Fibroblast of the conjunctiva (primary cell): Measurements from ENCODE around the gene BHLHE41.
A peak's percentile ranks its signal among the peaks of the same experiment; 100 is the strongest.

ENCODE experiments used
- DNase-seq: peaks from one replicate; pipeline ENCODE4 v3.0.0-alpha.2; 2010; ENCODE audit warnings: low read depth

BHLHE41 gene

DNA sequence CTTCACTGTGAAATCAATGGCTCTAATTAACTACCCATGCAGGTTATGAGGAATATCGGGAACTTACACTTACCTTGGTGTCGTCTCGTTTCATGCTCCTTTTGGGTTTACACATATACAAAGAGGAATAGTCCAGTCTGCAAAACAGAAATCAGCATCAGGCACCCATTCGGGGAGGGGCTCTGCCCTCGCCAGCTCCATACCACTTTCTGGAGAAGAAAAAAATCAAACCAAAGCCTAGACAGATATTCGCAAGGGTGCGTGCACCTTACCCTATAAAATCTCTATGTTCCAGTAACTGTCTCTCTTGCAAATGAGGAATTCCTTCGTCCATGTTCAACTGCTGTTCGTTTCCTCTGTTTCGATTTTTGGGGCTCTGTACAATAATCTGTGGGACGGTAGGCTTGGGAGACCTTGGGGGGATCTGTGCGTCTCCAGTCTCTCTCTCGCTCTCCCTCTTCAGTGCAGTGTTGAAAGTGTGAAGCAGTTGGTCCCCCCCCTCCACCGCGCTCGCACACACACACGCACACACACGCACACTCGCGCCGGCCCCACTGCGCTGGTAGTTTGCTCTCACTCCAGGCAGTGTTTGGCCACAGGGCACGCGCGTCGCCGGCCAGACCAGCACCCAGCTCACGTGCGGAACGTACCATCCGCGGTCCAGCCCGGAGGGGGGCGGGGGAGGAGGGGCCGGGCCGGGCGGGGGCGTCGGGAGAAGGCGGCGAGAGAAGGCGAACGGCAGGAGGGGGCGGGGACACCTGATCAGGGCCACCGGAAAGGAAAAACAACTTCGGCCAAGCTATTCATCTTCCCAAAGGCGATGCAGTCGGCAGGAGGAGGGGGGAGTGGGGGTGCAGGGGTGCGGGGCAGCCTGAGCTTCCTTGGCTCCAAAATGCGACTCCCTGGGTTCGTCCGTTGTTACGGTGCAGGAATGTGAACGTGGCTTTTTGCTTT is at the start of gene BHLHE41:
BHLHE41 (minus strand) TSS at position 592 of the 954 bp plus-strand sequence; CDS start at position 334, 258 bp downstream.
- no peak for DNase-seq

GRCh38 chr12:26172946-26173552 is 48.2 kb upstream of the BHLHE41 start:
- DNase-seq: no peak

- no peak for DNase-seq
Measured at GRCh38 chr12:26172539-26172938, 47.7 kb upstream of the BHLHE41 start.

DNA sequence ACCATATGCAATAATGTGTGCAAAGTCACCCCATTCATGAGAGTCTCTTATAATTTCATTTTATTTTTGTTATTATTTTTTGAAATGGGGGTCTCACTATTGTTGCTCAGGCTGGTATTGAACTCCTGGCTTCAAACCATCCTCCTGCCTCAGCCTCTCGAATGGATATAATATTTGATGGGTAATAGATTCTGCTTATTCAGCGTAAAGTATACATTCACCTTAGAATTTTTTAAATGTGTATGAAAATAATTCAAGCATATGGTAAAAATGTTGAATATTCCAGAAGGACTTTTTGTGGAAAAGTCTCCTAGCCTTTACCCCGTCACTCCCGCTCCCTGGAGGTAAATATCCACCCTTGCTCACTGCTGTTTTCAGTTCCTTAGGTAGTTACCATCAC is 47.2 kb upstream of the BHLHE41 start:
- DNase-seq: no peak

- no peak for DNase-seq
Measured at GRCh38 chr12:26164118-26164517, 39.3 kb upstream of the BHLHE41 start.

GRCh38 chr12:26162905-26163304 is 38.1 kb upstream of the BHLHE41 start:
- no peak for DNase-seq

DNA sequence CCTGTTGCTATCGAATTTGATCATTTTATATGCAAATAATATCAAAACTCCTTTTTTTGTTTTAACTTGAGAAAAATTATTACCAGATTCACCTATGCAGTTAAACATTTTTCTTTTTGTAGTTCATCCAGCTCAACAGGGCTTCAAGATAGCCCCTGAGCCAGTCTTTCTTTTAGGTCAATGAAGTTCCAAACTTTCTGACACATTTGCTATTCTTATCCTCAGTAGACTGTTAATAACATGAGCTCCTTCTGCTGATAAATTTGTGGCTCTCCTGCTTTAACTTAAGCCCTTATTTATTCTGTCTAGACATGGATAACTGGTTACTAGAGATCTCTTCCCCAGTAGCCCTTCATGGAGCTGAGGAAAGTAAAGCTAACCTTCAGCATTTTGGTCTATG is 37.3 kb upstream of the BHLHE41 start:
- no peak for DNase-seq

- DNase-seq: no peak
Measured at GRCh38 chr12:26158078-26158764, 33.4 kb upstream of the BHLHE41 start.

DNA sequence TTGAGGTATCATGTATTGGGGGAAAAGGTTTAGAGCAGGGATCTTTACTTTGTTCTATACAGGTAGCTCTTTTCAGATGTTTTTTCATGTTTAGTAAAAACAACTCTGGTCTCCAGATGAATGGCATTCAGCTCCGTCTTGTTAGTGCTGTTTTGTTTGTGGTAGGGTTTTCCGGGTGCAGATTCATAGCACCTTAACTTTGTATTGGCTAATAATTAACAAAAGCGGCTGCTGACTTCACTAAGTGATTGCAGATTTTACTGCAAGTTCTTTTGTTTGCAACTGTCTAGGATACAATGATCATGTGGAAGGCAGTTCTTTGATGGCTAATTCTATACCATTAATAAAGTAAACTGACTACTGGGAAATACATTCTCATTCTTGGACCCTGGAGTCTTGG is 32.2 kb upstream of the BHLHE41 start:
- no peak for DNase-seq

- no peak for DNase-seq
Measured at GRCh38 chr12:26156201-26156871, 31.5 kb upstream of the BHLHE41 start.

DNA sequence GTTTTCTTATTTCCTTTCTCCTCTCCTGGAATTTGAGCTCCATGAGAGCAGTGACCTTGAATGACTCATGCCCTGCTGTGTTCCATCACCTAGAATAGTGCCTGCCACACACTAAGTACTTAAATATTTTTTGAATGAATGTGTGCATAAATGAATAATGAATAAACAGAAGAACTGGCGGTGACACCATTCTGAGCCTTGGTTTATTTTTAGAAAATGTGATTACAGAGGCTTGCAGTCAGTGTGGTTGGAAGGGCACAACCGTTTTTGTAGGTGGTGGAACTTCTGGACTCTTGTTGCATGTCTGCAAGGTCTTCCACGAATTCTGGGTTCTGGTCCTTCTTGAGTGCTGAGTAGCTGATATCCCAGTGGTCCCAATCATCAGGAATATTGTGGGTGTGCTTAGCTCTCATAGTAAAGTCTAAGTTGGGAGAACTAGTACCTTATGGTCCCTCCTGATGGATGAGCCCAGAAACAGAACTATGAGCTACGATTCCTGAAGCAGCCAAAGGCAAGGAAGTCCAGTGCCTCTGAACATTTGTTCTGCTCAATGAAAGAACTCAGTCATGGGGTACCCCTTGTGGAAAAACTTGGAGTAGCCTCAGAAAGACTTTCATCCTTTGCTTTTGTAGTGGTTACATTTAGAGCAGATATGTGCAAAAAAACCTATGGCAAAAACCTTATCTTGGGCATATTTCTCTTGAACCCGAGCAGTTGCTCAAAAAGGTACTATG is 28.8 kb upstream of the BHLHE41 start:
- DNase-seq: peak; percentile 74

- no peak for DNase-seq
Measured at GRCh38 chr12:26152507-26153102, 27.8 kb upstream of the BHLHE41 start.

DNA sequence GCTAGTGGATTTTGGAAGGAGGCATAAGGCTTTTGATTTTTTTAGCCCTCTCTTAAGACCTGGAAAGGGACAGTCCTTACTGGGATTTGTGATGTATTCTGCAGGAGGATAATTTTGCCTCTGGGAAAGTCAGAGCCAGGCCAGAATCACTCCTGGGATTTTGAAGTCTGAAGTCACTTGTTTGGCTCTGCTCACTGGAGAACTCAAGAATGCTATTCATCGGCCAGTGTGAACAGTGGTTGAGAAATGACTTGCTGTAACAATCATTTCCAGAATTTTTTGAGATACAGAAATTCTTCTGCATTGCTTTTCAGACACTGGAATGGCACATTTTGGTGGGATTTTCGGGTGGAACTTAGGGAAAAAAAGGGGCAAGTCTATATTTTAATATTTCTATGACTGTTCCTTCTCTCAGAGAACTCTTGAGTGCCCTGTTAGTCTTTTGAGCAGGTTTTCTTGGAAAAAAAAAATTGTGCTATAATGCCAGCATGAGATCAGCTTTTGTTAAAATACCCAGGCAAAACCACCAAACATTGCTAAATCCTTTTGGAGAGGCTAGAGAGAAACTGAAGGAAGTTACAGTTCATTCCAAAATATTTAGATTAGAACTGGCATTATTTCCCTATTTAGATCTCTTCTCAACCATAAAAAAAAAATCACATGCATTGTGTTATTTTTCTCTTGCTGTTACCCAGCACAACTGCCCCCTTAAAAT is 26.1 kb upstream of the BHLHE41 start:
- DNase-seq: no peak

- no peak for DNase-seq
Measured at GRCh38 chr12:26149968-26150500, 25.2 kb upstream of the BHLHE41 start.

DNA sequence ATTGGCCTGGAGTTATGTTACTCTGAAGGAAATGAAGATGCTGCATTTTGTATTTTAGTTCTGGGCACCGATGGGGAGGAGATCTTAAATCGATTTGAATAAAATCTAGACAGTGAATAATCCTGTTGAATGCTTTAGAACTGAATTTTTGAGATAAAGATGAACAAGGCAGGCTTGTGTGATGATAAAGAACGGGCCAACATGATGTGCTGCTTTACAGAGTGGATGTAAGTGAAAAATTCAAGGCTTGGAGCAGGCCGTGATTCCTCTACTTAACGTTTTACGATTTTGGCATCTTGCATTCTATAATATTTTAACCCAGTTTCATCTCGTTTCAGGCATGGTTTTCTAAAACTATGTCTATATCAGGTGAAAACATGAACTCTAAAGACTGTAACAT is 23.5 kb upstream of the BHLHE41 start:
- DNase-seq: no peak

- no peak for DNase-seq
Measured at GRCh38 chr12:26143291-26143690, 18.5 kb upstream of the BHLHE41 start.

GRCh38 chr12:26138860-26139259 is 14.0 kb upstream of the BHLHE41 start:
- no peak for DNase-seq

GRCh38 chr12:26136688-26137087 is 11.9 kb upstream of the BHLHE41 start:
- DNase-seq: no peak

GRCh38 chr12:26135571-26135970 is 10.7 kb upstream of the BHLHE41 start:
- no peak for DNase-seq

DNA sequence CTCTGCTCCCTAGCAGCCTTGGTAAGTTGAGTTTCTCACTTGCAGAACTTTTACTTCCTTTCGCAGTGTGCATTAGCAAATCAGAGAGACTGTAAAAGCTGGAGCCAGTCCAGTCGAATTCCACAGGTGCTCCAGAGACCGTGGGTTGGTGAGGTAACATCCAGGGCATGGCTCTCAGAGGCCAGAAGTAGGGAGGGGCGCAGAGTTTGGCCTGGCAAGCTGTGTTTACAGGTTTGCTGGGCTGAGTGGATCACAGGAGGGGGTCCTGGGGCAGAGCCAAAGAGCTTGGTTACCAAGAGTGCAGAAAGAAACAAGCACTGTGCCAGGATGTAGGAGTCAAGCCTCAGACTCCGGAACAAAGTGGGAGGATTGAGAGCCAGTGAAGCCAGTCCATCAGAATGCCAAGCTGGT is 10.2 kb upstream of the BHLHE41 start:
- DNase-seq: peak; percentile 46
